ENCODE measurements around the gene HKDC1. TPM values are rescaled to one million over a fixed set of nuclear protein-coding genes. Genes with fewer than 3 reads are reported as not detected.

Gene HKDC1
- polyA plus RNA-seq, 1 donor from 2014 or later = 0.07 TPM

DNA sequence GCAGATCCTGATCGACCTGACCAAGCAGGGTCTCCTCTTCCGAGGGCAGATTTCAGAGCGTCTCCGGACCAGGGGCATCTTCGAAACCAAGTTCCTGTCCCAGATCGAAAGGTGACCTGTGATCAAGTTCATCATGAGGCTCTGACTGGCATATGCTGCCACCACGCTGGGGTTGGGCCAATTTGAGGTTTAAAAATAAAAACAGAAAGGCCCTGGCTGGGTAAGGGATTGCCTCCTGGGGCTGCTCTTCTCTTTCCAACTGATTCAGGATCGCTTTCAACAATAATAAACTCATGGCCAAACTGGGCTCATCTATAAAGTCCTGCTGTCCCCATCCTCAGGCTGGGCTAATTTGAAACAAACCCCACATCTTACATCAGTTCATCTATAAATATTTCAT is 41.1 kb downstream of the HKDC1 start:
- no peak overlapping the region for H3K27ac ChIP-seq (ENCODE audit: low read length)
- H4K20me1 ChIP-seq (ENCODE audit: insufficient read depth) = no peaks in the 10 kb centered on the region
- no peak overlapping the region for H3K4me3 ChIP-seq (ENCODE audit: low read length)
- no peaks in the 10 kb centered on the region for H3K27me3 ChIP-seq (ENCODE audit: insufficient read depth, low read depth, low read length)
- no peaks in the 10 kb centered on the region for H3K36me3 ChIP-seq (ENCODE audit: insufficient read depth, low read length)
- no peaks in the 10 kb centered on the region for H3F3A ChIP-seq (ENCODE audit: insufficient read depth, low read length, poor library complexity, severe bottlenecking)
- H3K9me3 ChIP-seq (ENCODE audit: low read length) = no peaks in the 10 kb centered on the region
- no peaks in the 10 kb centered on the region for H3K9me2 ChIP-seq (ENCODE audit: insufficient read depth, low read length)
- no peak for TF ChIP-seq MXI1 (conservative IDR thresholded peaks at IDR 0.05; ENCODE audit: poor library complexity, severe bottlenecking)
- H3K4me2 ChIP-seq (ENCODE audit: low read length) = no peak overlapping the region
- no peak overlapping the region for H2AFZ ChIP-seq (ENCODE audit: low read depth, low read length)
- no peak overlapping the region for H3K9ac ChIP-seq (ENCODE audit: low read length)
- H3K79me2 ChIP-seq (replicated peaks; ENCODE audit: insufficient read depth, low read length) = no peaks in the 10 kb centered on the region

GRCh38 chr10:69262292-69262751 is 42.2 kb downstream of the HKDC1 start:
- TF ChIP-seq TAF1 (IDR thresholded peaks at IDR 0.05; ENCODE audit: low read depth) = no peak
- no peak for TF ChIP-seq POLR2AphosphoS5 (IDR thresholded peaks at IDR 0.05)
- no peak for TF ChIP-seq CTCF (IDR thresholded peaks at IDR 0.05; ENCODE audit: poor library complexity, severe bottlenecking)
- TF ChIP-seq EZH2 (IDR thresholded peaks at IDR 0.05; ENCODE audit: borderline replicate concordance, insufficient read depth, low read length, poor library complexity, severe bottlenecking) = no peak
- TF ChIP-seq SMC3 (conservative IDR thresholded peaks at IDR 0.05; ENCODE audit: poor library complexity) = no peak
- no peak for TF ChIP-seq MXI1 (conservative IDR thresholded peaks at IDR 0.05; ENCODE audit: poor library complexity, severe bottlenecking)
- no peak for TF ChIP-seq REST (IDR thresholded peaks at IDR 0.05; ENCODE audit: borderline replicate concordance)
- no peak for TF ChIP-seq EP300 (conservative IDR thresholded peaks at IDR 0.05; ENCODE audit: poor library complexity, severe bottlenecking)
- TF ChIP-seq RAD21 (conservative IDR thresholded peaks at IDR 0.05) = no peak
- no peaks in the 10 kb centered on the region for H3F3A ChIP-seq (ENCODE audit: insufficient read depth, low read length, poor library complexity, severe bottlenecking)

GRCh38 chr10:69265521-69265920 is 45.4 kb downstream of the HKDC1 start:
- H3K4me3 ChIP-seq (ENCODE audit: low read length) = no peak overlapping the region
- no peak for TF ChIP-seq EZH2 (IDR thresholded peaks at IDR 0.05; ENCODE audit: borderline replicate concordance, insufficient read depth, low read length, poor library complexity, severe bottlenecking)
- no peak for TF ChIP-seq EP300 (conservative IDR thresholded peaks at IDR 0.05; ENCODE audit: poor library complexity, severe bottlenecking)
- TF ChIP-seq MXI1 (conservative IDR thresholded peaks at IDR 0.05; ENCODE audit: poor library complexity, severe bottlenecking) = no peak
- no peaks in the 10 kb centered on the region for H3K79me2 ChIP-seq (replicated peaks; ENCODE audit: insufficient read depth, low read length)
- H2AFZ ChIP-seq (ENCODE audit: low read depth, low read length) = no peak overlapping the region
- H3K4me2 ChIP-seq (ENCODE audit: low read length) = no peak overlapping the region
- H4K20me1 ChIP-seq (ENCODE audit: insufficient read depth) = no peaks in the 10 kb centered on the region
- no peaks in the 10 kb centered on the region for H3K27me3 ChIP-seq (ENCODE audit: insufficient read depth, low read depth, low read length)
- H3K36me3 ChIP-seq (ENCODE audit: insufficient read depth, low read length) = no peaks in the 10 kb centered on the region
- H3K9ac ChIP-seq (ENCODE audit: low read length) = no peak overlapping the region
- no peaks in the 10 kb centered on the region for H3K9me2 ChIP-seq (ENCODE audit: insufficient read depth, low read length)
- no peak overlapping the region for H3K27ac ChIP-seq (ENCODE audit: low read length)
- H3F3A ChIP-seq (ENCODE audit: insufficient read depth, low read length, poor library complexity, severe bottlenecking) = no peaks in the 10 kb centered on the region
- H3K9me3 ChIP-seq (ENCODE audit: low read length) = no peaks in the 10 kb centered on the region

More at GRCh38 chr10:69262292-69262751, 42.2 kb downstream of the HKDC1 start:
- H3K27me3 ChIP-seq (ENCODE audit: insufficient read depth, low read depth, low read length) = no peaks in the 10 kb centered on the region
- no peaks in the 10 kb centered on the region for H3K9me2 ChIP-seq (ENCODE audit: insufficient read depth, low read length)
- H3K36me3 ChIP-seq (ENCODE audit: insufficient read depth, low read length) = no peaks in the 10 kb centered on the region
- no peak overlapping the region for H3K4me2 ChIP-seq (ENCODE audit: low read length)
- H4K20me1 ChIP-seq (ENCODE audit: insufficient read depth) = no peaks in the 10 kb centered on the region
- no peak overlapping the region for H3K9ac ChIP-seq (ENCODE audit: low read length)
- no peak overlapping the region for H3K4me3 ChIP-seq (ENCODE audit: low read length)
- no peak overlapping the region for H2AFZ ChIP-seq (ENCODE audit: low read depth, low read length)
- H3K9me3 ChIP-seq (ENCODE audit: low read length) = no peaks in the 10 kb centered on the region
- H3K79me2 ChIP-seq (replicated peaks; ENCODE audit: insufficient read depth, low read length) = no peaks in the 10 kb centered on the region
- H3K27ac ChIP-seq (ENCODE audit: low read length) = no peak overlapping the region
